GM13976 (cell line): ENCODE results near the gene PARP3.
"Not testable (repeated sequence)": the region's sequence is repeated elsewhere in the genome, so short reads cannot be mapped to it uniquely, and the experiment has no call there.

Experiments
- DNase-seq: peaks from one replicate; pipeline ENCODE4 v3.0.0; 2012; ENCODE audit warnings: low spot score
- in situ Hi-C: fragments of 300-500 bp; cut with MboI; formaldehyde crosslinking; loops from one replicate; pipeline ENCODE4 v1.12.0; 2022; ENCODE audit warnings: low sequenced_read_pairs, mixed read lengths, inconsistent platforms; ENCODE audit not compliant: unreplicated experiment
- TF ChIP-seq, protein P1 (sequence below): IDR thresholded peaks from 2 replicates; pipeline ENCODE4 v1.5.1; 2012; ENCODE audit warnings: borderline replicate concordance, mild to moderate bottlenecking; ENCODE audit not compliant: insufficient read depth; ENCODE audit errors: extremely low read depth, missing control alignments, control extremely low read depth

The PARP3 gene

DNA sequence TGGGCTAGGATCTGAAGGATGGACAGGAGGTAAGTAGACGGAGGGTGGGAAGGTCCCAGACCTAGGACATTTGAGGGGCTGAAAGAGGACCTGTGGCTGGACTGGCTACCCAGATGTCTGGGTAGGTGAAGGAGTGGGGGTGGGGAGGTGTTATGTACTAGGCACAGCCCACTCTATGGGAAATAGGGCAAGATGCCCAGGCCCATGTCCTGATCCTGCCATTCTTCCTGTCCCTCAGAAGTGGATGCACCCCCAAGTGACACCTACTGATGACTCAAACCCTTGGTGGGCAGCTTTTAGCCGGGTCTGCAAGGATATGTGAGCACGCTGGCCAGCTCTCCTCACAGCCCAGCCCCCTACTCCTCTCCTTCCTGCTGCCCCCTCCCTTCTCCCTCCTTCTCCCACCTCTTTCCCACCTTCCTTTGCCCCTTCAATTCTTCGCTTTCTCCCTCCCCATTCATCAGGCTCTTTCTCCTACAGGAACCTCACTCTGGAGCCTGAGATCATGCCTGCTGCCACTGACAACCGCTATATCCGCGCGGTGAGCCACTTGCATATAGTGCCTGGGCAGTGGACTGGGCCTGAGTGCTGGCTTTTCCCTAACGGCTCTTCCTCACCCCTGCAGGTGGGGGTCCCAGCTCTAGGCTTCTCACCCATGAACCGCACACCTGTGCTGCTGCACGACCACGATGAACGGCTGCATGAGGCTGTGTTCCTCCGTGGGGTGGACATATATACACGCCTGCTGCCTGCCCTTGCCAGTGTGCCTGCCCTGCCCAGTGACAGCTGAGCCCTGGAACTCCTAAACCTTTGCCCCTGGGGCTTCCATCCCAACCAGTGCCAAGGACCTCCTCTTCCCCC, 46.4 kb downstream of the PARP3 start:
- DNase-seq: no peak
- in situ Hi-C loops: no loop called here
- TF ChIP-seq, protein P1, sequence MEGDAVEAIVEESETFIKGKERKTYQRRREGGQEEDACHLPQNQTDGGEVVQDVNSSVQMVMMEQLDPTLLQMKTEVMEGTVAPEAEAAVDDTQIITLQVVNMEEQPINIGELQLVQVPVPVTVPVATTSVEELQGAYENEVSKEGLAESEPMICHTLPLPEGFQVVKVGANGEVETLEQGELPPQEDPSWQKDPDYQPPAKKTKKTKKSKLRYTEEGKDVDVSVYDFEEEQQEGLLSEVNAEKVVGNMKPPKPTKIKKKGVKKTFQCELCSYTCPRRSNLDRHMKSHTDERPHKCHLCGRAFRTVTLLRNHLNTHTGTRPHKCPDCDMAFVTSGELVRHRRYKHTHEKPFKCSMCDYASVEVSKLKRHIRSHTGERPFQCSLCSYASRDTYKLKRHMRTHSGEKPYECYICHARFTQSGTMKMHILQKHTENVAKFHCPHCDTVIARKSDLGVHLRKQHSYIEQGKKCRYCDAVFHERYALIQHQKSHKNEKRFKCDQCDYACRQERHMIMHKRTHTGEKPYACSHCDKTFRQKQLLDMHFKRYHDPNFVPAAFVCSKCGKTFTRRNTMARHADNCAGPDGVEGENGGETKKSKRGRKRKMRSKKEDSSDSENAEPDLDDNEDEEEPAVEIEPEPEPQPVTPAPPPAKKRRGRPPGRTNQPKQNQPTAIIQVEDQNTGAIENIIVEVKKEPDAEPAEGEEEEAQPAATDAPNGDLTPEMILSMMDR: no peak

DNA sequence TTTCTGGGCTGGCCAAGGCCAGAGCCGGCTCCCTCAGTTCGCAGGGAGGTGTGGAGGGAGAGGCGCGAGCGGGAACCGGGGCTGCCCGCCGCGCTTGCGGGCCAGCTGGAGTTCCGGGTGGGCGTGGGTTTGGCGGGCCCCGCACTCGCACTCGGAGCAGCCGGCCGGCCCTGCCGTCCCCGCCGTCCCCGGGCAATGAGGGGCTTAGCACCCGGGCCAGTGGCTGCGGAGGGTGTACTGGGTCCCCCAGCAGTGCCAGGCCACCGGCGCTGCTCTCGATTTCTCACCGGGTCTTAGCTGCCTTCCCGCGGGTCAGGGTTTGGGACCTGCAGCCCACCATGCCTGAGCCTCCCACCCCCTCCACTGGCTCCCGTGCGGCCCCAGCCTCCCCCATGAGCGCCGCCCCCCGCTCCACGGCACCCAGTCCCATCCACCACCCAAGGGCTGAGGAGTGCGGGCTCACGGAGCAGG, 48.4 kb downstream of the PARP3 start:
- in situ Hi-C loops, DNase-seq: not testable (repeated sequence)

DNA sequence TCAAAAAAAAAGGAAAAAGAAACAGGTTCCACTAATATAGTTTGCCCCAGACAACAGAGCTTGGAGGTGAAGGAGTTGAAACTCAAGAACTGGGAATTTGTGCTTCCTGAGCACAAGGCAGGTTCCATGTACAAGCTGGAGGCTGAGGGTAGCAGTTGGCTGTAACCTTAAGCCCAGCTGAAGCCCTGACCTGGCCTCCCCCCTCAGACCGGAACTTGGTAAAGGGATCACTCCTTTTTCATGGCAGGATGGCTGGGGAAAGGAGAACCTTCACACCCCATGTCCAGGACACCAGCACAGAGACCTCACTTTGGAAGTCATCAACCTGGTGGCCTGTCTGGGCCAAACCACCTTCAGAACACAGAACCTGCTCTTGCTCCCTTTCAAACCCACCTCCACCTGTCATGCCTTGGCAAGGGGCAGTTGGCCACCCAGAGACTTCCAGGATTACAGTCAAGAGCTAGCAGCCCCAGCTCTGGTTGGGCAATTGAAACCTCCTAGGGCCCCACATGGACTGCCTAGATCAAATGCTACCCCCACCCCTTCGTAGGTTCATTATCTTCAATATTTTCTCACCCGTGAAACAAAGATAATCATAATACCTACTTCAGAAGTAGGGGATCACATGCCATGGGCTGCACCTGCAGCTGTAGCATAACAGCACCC, 50.0 kb downstream of the PARP3 start:
- no peak for DNase-seq
- in situ Hi-C loops: no loop called here
- TF ChIP-seq, protein P1: no peak

DNA sequence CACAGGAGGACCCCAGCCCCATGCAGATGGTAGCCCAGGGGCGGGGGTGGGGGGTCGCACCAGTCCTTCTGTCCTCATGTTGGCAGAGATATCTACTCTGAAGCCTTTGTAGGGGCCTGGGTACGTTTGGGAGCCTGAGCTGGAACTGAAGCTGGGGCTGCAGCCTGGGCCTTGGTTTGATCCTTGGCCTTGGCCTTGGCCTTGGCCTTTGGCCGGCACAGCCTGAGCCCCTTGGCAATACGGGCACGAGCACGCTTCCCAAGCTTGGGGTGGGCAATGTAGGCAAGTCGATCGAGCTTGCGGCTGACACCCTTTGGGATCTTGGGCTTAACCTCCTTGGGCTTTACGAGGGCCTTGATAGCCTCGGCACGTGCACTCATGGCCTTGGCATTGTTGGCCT, 51.5 kb downstream of the PARP3 start:
- DNase-seq, in situ Hi-C loops: not testable (repeated sequence)

DNA sequence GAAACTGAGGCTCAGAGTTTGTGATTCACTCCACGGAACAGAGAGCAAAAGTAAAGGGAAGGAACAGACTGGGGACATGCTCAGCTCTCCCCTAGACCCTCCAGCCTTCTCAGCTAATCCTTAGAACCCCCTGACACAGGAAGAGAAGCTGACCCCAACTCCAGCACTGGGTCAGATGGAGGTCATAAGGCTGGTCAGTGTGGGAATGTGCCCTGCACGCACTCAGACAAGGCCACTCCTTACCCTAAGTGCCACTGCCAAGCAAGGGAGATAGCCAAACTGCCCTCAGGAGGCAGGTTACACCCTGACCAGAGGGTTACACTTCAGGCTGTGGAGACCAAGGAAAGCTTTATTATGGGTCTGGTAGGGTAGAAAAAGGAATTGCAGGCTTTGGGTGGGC, 52.4 kb downstream of the PARP3 start:
- in situ Hi-C loops: no loop called here
- TF ChIP-seq, protein P1: no peak
- DNase-seq: no peak

DNA sequence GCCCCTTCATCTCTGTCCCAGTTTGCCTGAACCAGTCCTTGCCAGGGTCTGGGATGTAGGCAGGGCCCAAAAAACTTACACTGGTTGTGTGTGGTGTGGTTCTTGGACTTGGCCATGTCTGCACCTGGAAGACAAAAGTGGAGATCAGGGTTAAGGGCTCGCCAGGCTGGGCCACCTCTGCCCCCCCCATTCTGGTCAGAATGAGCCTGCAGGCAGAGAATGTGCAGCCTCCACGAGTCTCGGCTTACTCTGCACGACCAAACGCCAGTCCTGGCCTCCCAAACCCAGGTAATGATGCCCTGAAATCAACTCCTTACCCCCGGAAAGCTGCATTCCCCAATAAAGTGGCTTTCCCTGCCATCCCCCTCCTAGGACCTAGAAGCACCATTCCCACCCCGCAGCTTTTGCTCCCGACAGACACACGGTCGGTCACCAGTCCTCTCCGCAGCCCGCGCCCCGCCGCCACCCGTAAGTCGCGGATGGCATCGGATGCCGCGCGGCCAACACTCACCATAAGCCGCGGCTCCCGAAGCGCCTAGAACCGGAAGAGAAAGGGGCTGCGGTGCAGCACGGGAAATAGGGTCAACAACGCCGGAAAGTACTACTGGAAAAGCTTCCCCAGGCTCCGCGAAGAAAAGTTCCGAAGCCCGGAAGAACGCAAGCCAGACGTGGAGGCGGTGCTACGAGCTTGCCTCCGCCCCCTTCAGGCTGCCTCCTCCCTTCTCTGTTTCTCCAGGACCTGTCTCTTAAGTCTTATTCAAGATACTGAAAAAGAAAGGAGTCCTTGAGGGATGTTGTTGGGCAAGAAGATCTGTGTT, 53.4 kb downstream of the PARP3 start, which contains the start of gene RPL29:
TSS of gene RPL29 (minus strand) at position 550 of the 818 bp plus-strand sequence. CDS start at position 116, 434 bp downstream.
- in situ Hi-C loops: no loop called here

DNA sequence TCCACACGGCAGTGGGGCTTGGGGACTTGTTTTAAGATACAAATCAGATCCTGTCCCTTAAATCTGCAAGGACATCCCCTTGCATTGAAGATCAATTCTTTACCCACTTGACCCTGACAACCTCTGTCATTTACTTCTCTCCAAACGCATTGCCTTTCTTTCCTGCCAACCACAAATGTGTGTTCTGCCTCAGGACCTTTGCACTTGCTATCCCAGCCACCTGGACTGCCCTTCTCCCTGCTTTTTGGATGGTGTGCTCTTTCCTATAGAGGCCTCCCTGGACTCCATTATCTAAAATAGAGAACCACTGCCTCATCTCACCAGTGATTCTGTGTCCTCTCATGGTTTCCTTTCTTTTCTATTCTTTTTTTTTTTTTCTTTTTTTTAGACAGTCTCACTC, 55.0 kb downstream of the PARP3 start:
- in situ Hi-C loops: no loop called here
- TF ChIP-seq, protein P1: no peak
- no peak for DNase-seq

More for the DNA sequence above, 53.4 kb downstream of the PARP3 start, which contains the start of gene RPL29:
- peak; percentile 95 for DNase-seq
- TF ChIP-seq, protein P1: no peak
